BLaER1 (cell line): Measurements from ENCODE around the gene SULT4A1.

Experiments used
- H3K27ac ChIP-seq: shearing (Covaris generic); formaldehyde crosslinking; 2 replicates; pipeline ENCODE4 v1.8.1; 2022
- H3K27me3 ChIP-seq: shearing (Covaris generic); formaldehyde crosslinking; 2 replicates; pipeline ENCODE4 v1.8.1; 2022
- H3K36me3 ChIP-seq: shearing (Covaris generic); formaldehyde crosslinking; 2 replicates; pipeline ENCODE4 v1.8.1; 2022
- H3K4me1 ChIP-seq: shearing (Covaris generic); formaldehyde crosslinking; 2 replicates; pipeline ENCODE4 v1.8.1; 2022
- H3K4me2 ChIP-seq: shearing (Covaris generic); formaldehyde crosslinking; 2 replicates; pipeline ENCODE4 v1.8.1; 2022
- H3K4me3 ChIP-seq: shearing (Covaris generic); formaldehyde crosslinking; 2 replicates; pipeline ENCODE4 v1.8.1; 2022
- H3K9ac ChIP-seq: shearing (Covaris generic); formaldehyde crosslinking; 2 replicates; pipeline ENCODE4 v1.8.1; 2022
- H3K9me3 ChIP-seq: shearing (Covaris generic); formaldehyde crosslinking; 2 replicates; pipeline ENCODE4 v1.8.1; 2022
- H4K20me1 ChIP-seq: shearing (Covaris generic); formaldehyde crosslinking; 2 replicates; pipeline ENCODE4 v1.8.1; 2022
- Cebpa-rat ChIP-seq: shearing (Covaris generic); IDR thresholded peaks from 2 replicates; pipeline ENCODE4 v1.8.1; 2022

SULT4A1 gene

GRCh38 chr22:43840431-43840830, 21.9 kb downstream of the SULT4A1 start:
- no peak for TF ChIP-seq Cebpa-rat
- Histone ChIP-seq H3K9me3 (no peaks in the 10 kb centered on the region), H3K27ac (no peak overlapping the region), H3K9ac (no peak overlapping the region), H3K27me3 (no peaks in the 10 kb centered on the region), H3K36me3 (no peaks in the 10 kb centered on the region), H3K4me1 (peaks cover 75% of the 10 kb centered on the region), H4K20me1 (no peaks in the 10 kb centered on the region), H3K4me2 (no peak overlapping the region), H3K4me3 (no peak overlapping the region)

GRCh38 chr22:43839781-43840180, 22.5 kb downstream of the SULT4A1 start:
- H3K4me2 ChIP-seq: no peak overlapping the region; the same call in 1 of the 2 replicates
- H3K36me3 ChIP-seq: no peaks in the 10 kb centered on the region
- H4K20me1 ChIP-seq: no peaks in the 10 kb centered on the region
- no peak overlapping the region for H3K9ac ChIP-seq
- TF ChIP-seq Cebpa-rat: no peak
- H3K4me3 ChIP-seq: no peak overlapping the region
- no peaks in the 10 kb centered on the region for H3K9me3 ChIP-seq
- H3K4me1 ChIP-seq: peaks cover 81% of the 10 kb centered on the region
- no peak overlapping the region for H3K27ac ChIP-seq
- no peaks in the 10 kb centered on the region for H3K27me3 ChIP-seq

- peaks cover 75% of the 10 kb centered on the region for H3K4me1 ChIP-seq
- no peaks in the 10 kb centered on the region for H4K20me1 ChIP-seq
- no peaks in the 10 kb centered on the region for H3K36me3 ChIP-seq
- TF ChIP-seq Cebpa-rat: no peak
- no peak overlapping the region for H3K4me3 ChIP-seq
- H3K9ac ChIP-seq: no peak overlapping the region
- no peaks in the 10 kb centered on the region for H3K9me3 ChIP-seq
- no peaks in the 10 kb centered on the region for H3K27me3 ChIP-seq
- H3K4me2 ChIP-seq: 0 out of 2 replicates have a peak overlapping the region, but pooled peaks have one; percentile 32
- no peak overlapping the region for H3K27ac ChIP-seq
Observed at GRCh38 chr22:43838571-43839307, 23.6 kb downstream of the SULT4A1 start.

- Histone ChIP-seq H3K27me3 (no peaks in the 10 kb centered on the region), H3K4me2 (peak overlapping the region; percentile 32; the same call in 1 of the 2 replicates), H3K9me3 (no peaks in the 10 kb centered on the region), H3K27ac (no peak overlapping the region), H3K36me3 (no peaks in the 10 kb centered on the region), H4K20me1 (no peaks in the 10 kb centered on the region), H3K4me3 (no peak overlapping the region), H3K9ac (no peak overlapping the region), H3K4me1 (peaks cover 75% of the 10 kb centered on the region)
- TF ChIP-seq Cebpa-rat: no peak
Observed at GRCh38 chr22:43838161-43838560, 24.2 kb downstream of the SULT4A1 start.

- H4K20me1 ChIP-seq: no peaks in the 10 kb centered on the region
- no peak overlapping the region for H3K9ac ChIP-seq
- no peaks in the 10 kb centered on the region for H3K36me3 ChIP-seq
- H3K4me2 ChIP-seq: peak overlapping the region; percentile 32; the same call in 1 of the 2 replicates
- H3K27ac ChIP-seq: no peak overlapping the region
- no peaks in the 10 kb centered on the region for H3K27me3 ChIP-seq
- no peak for TF ChIP-seq Cebpa-rat
- H3K9me3 ChIP-seq: no peaks in the 10 kb centered on the region
- peaks cover 75% of the 10 kb centered on the region for H3K4me1 ChIP-seq
- no peak overlapping the region for H3K4me3 ChIP-seq
Observed at GRCh38 chr22:43837666-43838065, 24.6 kb downstream of the SULT4A1 start.

- Histone ChIP-seq H3K9ac (no peak overlapping the region), H3K4me3 (no peak overlapping the region), H4K20me1 (no peaks in the 10 kb centered on the region), H3K9me3 (no peaks in the 10 kb centered on the region), H3K4me1 (peaks cover 75% of the 10 kb centered on the region), H3K27me3 (no peaks in the 10 kb centered on the region), H3K4me2 (peak overlapping the region; percentile 56), H3K27ac (no peak overlapping the region), H3K36me3 (no peaks in the 10 kb centered on the region)
- no peak for TF ChIP-seq Cebpa-rat
Observed at GRCh38 chr22:43835736-43836135, 26.6 kb downstream of the SULT4A1 start.

- Histone ChIP-seq H3K9me3 (no peaks in the 10 kb centered on the region), H3K27me3 (no peaks in the 10 kb centered on the region), H3K36me3 (no peaks in the 10 kb centered on the region), H4K20me1 (no peaks in the 10 kb centered on the region), H3K4me1 (peaks cover 75% of the 10 kb centered on the region), H3K4me2 (peak overlapping the region; percentile 56), H3K4me3 (no peak overlapping the region), H3K27ac (no peak overlapping the region), H3K9ac (no peak overlapping the region)
- no peak for TF ChIP-seq Cebpa-rat
Observed at GRCh38 chr22:43835166-43835565, 27.1 kb downstream of the SULT4A1 start.

GRCh38 chr22:43833286-43834240, 28.8 kb downstream of the SULT4A1 start:
- Histone ChIP-seq H3K4me3 (no peak overlapping the region), H3K27me3 (no peaks in the 10 kb centered on the region), H3K4me1 (peaks cover 84% of the 10 kb centered on the region)

GRCh38 chr22:43832393-43833265, 29.7 kb downstream of the SULT4A1 start:
- Histone ChIP-seq H3K36me3 (no peaks in the 10 kb centered on the region), H3K4me2 (peak overlapping the region; percentile 56), H3K9ac (no peak overlapping the region), H4K20me1 (peaks cover 7% of the 10 kb centered on the region), H3K4me1 (peaks cover 87% of the 10 kb centered on the region), H3K4me3 (no peak overlapping the region), H3K9me3 (no peaks in the 10 kb centered on the region), H3K27me3 (no peaks in the 10 kb centered on the region), H3K27ac (peak overlapping the region; percentile 18; the same call in 1 of the 2 replicates)
- TF ChIP-seq Cebpa-rat: no peak

More at GRCh38 chr22:43833286-43834240, 28.8 kb downstream of the SULT4A1 start:
- Histone ChIP-seq H4K20me1 (peaks cover 7% of the 10 kb centered on the region), H3K27ac (peak overlapping the region; percentile 18; the same call in 1 of the 2 replicates), H3K4me2 (peak overlapping the region; percentile 56), H3K9ac (no peak overlapping the region), H3K9me3 (no peaks in the 10 kb centered on the region), H3K36me3 (no peaks in the 10 kb centered on the region)
- TF ChIP-seq Cebpa-rat: no peak
